Effector memory CD4-positive, alpha-beta T cell (primary cell): ENCODE results near the gene PTPRF.

Experiments used
- DNase-seq, 3 donors: peaks; one replicate each; pipeline ENCODE4 v3.0.0-alpha.2; 2020
- H3K27ac ChIP-seq: 2 replicates; pipeline ENCODE4 v1.7.0; 2013; ENCODE audit warnings: mild to moderate bottlenecking, low read length, moderate library complexity; ENCODE audit not compliant: insufficient read depth, poor library complexity, severe bottlenecking
- H3K27me3 ChIP-seq: replicated peaks from 2 replicates; pipeline ENCODE4 v1.7.0; 2013; ENCODE audit warnings: mild to moderate bottlenecking, low read length; ENCODE audit not compliant: insufficient read depth, control insufficient read depth, poor library complexity, severe bottlenecking
- H3K36me3 ChIP-seq: 2 replicates; pipeline ENCODE4 v1.7.0; 2013; ENCODE audit warnings: mild to moderate bottlenecking, low read length, moderate library complexity; ENCODE audit not compliant: control insufficient read depth, insufficient read depth
- H3K4me1 ChIP-seq: 2 replicates; pipeline ENCODE4 v1.7.0; 2013; ENCODE audit warnings: low read length, mild to moderate bottlenecking; ENCODE audit not compliant: control insufficient read depth, insufficient read depth, poor library complexity, severe bottlenecking
- H3K4me3 ChIP-seq: 2 replicates; pipeline ENCODE4 v1.7.0; 2013; ENCODE audit warnings: low read length, low read depth, mild to moderate bottlenecking; ENCODE audit not compliant: insufficient read depth, poor library complexity, severe bottlenecking
- H3K9me3 ChIP-seq: 2 replicates; pipeline ENCODE4 v1.7.0; 2013; ENCODE audit warnings: mild to moderate bottlenecking, low read length, moderate library complexity; ENCODE audit not compliant: control insufficient read depth

Gene PTPRF

DNA sequence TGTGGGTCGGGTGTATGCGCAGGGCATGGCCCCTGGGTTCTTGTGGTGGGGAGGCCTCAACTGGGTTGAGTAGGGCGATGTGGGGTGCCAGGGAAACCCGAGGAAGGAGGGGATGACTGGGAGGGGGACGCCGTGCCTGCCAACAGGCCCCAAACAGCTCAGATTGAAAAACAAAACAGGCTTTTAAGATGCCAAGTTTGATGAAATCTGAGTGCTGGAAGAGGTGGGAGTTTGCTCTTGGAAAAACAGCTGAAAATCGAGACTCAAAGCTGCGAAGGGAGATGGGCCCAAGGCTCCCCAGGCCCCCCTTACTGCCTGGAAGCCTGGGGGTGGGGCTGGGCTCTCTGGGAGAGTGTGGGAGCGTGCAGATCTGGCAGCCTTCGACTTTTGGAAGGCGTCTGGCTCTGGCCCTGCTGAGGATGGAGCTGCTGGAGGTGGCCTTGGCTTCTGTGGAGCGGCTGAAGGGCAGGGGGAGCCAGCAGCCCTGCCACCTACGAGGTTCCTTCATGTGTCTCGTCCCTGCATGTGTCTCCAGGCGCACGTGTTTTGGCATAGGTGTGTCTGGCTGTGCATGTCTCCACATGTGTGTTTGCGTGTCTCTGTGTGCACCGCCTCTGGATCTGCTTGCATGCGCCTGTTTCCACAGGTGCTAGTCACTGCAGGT, 33.3 kb downstream of the PTPRF start:
- no peak for DNase-seq
- Histone ChIP-seq H3K36me3 (no peaks in the 10 kb centered on the region), H3K27me3 (no peaks in the 10 kb centered on the region), H3K27ac (no peak overlapping the region), H3K4me1 (peaks cover 6% of the 10 kb centered on the region), H3K9me3 (no peaks in the 10 kb centered on the region), H3K4me3 (no peak overlapping the region)

DNA sequence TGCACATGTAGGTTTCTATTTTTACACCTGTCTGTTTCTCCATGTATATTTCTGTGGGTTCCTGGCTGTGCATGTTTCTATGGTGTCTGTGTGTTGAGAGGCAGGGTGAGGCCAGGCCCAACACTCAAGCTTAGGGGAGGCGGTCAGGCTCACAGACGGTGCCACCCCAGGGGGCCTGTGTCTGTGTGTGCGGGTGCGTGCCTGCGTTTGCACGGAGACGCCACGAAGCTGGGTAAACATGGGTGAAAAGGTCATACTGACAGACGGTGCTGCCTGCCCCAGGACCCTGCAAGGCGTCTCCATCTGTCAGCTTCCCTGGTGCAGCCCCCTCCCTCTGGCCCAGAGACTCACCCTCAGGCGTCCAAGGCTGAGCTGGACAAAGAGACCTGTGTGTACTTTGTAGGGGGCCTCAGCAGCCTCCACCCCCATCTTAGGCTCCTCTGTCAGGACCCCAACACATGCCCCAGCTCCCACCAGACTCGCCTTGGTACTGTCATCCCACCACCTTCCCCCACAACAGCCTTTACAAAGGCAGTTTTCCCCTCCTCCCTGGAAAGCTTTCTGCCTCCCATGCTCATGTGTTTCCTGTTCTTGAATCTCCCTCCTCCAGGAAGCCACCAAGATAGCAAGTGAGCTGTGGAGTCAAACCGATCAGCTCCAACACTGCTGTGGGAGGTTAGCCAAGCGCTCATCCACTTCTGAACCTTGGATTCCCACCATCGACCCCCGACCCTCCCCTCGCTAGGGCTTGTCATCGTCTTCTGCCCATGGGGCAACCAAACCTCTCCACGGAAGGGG, 34.1 kb downstream of the PTPRF start:
- Histone ChIP-seq H3K36me3 (no peaks in the 10 kb centered on the region), H3K27me3 (no peaks in the 10 kb centered on the region), H3K4me1 (peaks cover 6% of the 10 kb centered on the region), H3K4me3 (peak overlapping the region; percentile 52), H3K27ac (no peak overlapping the region), H3K9me3 (no peaks in the 10 kb centered on the region)
- DNase-seq: no peak

DNA sequence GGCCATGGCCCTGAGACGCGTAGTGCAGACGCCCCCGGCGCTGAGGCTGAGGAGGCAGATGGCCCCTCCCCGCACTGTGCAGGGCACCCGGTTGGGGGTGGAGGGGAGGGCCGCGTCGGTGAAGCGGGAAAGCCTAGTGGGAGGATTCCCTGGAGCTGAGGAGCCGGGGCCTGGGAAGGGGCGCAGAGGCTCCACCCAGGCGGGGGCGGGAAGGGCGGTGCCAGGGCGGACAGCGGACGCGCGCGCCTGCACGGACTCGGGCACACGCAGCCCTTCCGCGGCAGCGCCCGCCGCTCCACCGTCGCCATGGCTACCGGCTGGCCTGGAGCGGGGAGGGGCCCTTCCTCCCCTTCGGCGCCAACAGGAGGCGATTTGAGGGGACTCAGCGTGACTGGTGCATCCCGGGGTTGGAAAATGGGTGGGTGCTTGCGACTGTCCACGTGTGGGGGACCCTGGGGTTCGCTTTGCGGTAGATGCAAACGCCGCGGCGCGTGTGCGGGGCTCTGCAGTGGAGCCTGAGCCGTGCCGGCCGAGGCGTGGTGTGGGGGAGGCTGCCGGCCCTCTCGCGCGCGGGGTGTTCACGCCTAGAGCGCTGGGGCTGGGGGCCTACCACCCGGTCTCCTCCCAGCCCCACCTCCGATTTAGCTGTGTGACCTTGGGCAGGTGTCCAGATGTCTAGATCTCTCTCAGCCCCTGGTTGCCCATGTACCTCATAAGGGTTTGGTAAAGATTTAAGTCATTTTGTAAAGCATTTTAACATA, 35.1 kb downstream of the PTPRF start:
- no peak overlapping the region for H3K27ac ChIP-seq
- no peak for DNase-seq
- H3K4me1 ChIP-seq: peaks cover 6% of the 10 kb centered on the region
- no peaks in the 10 kb centered on the region for H3K36me3 ChIP-seq
- no peaks in the 10 kb centered on the region for H3K9me3 ChIP-seq
- peak overlapping the region; percentile 52 for H3K4me3 ChIP-seq
- no peaks in the 10 kb centered on the region for H3K27me3 ChIP-seq

DNA sequence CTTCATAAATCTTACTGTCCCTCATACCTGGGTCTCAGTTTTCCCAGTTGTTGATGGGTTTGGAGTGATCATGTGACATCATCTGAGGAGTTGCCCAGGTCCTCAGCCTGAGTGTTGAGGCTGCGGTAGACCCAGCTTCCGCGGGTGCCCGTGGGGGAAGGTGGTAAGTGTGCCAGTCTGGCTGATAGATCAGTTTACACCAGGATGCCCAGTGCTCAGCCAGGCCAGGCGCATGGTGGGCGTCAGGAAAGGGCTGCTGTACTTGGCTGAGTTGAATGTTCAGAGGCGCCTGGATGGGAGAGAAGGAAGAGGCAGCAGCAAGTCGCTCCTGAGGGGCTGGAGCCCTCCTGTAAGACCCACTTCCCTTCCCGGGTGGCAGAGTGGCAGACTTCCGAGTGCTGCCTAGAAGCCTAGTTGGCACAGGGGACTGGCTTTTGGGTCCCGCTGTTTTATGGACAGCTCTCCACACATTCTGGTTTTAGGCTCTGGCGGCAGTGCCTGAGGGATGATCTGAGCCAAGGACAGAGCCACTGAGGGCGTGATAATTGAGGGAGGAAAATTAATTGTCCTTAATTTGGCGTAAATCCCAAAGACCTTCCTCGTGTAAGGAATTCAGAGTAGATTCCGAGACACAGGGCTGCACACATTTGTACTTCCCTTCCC, 35.8 kb downstream of the PTPRF start:
- no peak for DNase-seq
- Histone ChIP-seq H3K27ac (no peak overlapping the region), H3K9me3 (no peaks in the 10 kb centered on the region), H3K36me3 (no peaks in the 10 kb centered on the region), H3K4me3 (no peak overlapping the region), H3K4me1 (peaks cover 6% of the 10 kb centered on the region), H3K27me3 (no peaks in the 10 kb centered on the region)

DNA sequence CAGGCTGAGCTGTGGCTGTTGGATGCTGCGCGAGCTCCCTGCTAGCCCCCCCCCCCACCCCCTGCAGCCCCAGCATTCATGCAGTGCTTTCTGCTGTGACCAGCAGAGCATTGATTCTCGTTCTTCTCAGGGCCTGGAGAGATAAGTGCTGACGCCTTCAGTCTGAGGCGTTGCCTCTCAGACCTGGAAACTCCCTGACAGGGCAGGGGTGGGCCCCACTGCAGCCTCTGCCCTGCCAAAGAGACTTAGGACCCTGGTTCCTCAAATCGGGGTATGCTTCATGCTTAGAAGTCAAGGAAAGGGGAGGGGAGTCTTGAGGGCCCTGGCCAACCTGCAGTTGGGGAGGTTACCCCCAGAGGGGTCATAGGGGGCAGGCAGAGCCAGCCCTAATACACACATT, 38.5 kb downstream of the PTPRF start:
- Histone ChIP-seq H3K9me3 (no peaks in the 10 kb centered on the region), H3K4me1 (peaks cover 6% of the 10 kb centered on the region), H3K27ac (no peak overlapping the region), H3K4me3 (no peak overlapping the region), H3K27me3 (no peaks in the 10 kb centered on the region), H3K36me3 (no peaks in the 10 kb centered on the region)
- no peak for DNase-seq

DNA sequence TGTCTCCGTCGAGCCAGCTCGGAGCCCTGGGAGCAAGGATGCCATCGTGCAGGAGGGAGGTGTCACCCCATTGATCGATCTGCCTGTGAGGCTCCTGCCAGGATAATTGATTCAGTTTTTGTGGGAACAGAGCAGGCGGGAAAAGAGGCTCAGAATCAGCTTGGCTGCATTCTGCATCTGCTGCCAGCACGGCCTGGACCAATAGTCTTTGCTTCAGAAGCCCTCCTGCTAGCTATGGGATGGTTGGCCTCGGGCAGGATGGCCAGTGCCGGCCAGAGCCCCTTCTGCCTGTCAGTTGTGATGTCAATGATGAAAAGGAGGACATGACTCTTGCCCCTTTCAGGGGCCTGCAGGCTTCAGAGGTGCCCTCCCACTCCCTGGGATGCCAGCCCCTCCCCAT, 39.6 kb downstream of the PTPRF start:
- no peak for DNase-seq

DNA sequence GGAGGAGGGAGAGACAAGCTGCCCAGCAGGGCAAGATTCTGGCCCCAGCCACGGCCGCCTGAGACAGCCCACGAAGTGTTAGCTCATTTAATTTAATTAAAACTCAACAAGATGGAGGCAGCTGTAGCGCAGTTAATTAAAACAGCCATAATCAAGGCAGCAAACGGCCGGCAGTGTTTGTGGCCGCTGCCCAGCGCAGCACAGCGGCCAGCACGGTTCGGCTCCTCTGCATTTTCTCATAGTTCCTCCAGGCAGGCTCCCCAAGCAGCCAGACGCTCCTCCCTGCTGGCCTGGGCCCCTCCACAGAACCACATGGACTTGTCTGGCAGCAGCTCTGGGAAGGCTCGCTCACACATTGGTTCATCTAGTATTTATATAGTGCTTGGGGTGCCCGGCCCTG, 40.0 kb downstream of the PTPRF start:
- no peak overlapping the region for H3K4me3 ChIP-seq
- H3K27ac ChIP-seq: no peak overlapping the region
- H3K4me1 ChIP-seq: peaks cover 6% of the 10 kb centered on the region
- no peaks in the 10 kb centered on the region for H3K9me3 ChIP-seq
- DNase-seq: no peak
- no peaks in the 10 kb centered on the region for H3K27me3 ChIP-seq
- H3K36me3 ChIP-seq: no peaks in the 10 kb centered on the region

More for the DNA sequence above, 39.6 kb downstream of the PTPRF start:
- H3K4me3 ChIP-seq: no peak overlapping the region
- H3K36me3 ChIP-seq: no peaks in the 10 kb centered on the region
- H3K4me1 ChIP-seq: peaks cover 6% of the 10 kb centered on the region
- H3K9me3 ChIP-seq: no peaks in the 10 kb centered on the region
- no peak overlapping the region for H3K27ac ChIP-seq
- no peaks in the 10 kb centered on the region for H3K27me3 ChIP-seq

DNA sequence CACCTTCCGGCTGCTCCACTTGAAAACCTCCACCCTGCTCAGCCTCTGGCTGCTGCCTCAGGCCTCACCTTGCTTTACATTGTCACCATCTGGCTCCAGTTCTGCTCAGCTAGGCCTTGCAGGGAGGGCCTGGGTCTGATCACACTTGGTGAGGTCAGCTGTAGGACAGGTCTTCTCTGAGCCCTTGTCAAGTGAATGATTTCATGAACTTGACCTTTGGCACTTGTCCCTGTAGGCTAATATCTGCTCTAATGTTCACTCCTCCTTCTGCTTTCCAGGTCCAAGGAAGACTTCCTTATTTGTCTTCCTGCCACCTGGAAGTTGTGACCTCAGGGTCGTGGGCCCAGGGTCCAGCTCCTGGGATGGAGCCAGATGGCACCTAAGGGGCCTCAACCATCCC, 41.4 kb downstream of the PTPRF start:
- Histone ChIP-seq H3K27ac (no peak overlapping the region), H3K36me3 (no peaks in the 10 kb centered on the region), H3K27me3 (no peaks in the 10 kb centered on the region), H3K4me3 (no peak overlapping the region), H3K9me3 (no peaks in the 10 kb centered on the region), H3K4me1 (peaks cover 3% of the 10 kb centered on the region)
- DNase-seq: no peak

DNA sequence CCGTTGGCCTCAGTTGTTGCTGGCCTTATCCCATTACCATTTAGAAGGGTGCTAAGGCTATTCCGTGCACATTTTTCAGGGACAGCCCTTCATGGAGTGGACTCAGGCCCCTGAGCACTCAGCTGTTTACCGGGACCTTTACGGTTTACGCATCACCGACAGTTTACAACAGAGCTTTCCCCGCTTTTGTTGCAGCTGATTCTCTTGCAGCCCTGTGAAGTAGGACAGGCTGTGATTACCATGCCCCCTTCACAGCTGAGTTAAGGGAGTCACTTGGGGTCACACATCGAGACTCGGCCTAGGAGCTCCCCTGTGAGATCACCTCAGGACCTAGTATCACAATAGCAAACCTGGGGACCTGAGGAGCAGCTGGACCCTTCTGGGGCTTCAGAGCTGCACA, 41.9 kb downstream of the PTPRF start:
- Histone ChIP-seq H3K4me1 (peaks cover 3% of the 10 kb centered on the region), H3K36me3 (no peaks in the 10 kb centered on the region), H3K9me3 (no peaks in the 10 kb centered on the region), H3K4me3 (no peak overlapping the region), H3K27me3 (no peaks in the 10 kb centered on the region), H3K27ac (no peak overlapping the region)
- DNase-seq: no peak
